MG63 (cell line): ENCODE data around the gene RBFA. TPM values are rescaled to one million over a fixed set of nuclear protein-coding genes. Genes with fewer than 3 reads are reported as not detected.
"Not testable (repeated sequence)": the region's sequence is repeated elsewhere in the genome, so short reads cannot be mapped to it uniquely, and the experiment has no call there.

ENCODE experiments used
- DNase-seq: peaks from one replicate; pipeline ENCODE4 v3.0.0-alpha.2; 2020
- H3K27me3 ChIP-seq: fragments of 250-450 bp; sonication (Bioruptor Pico); 2 replicates; pipeline ENCODE4 v1.5.1; 2020; ENCODE audit warnings: mild to moderate bottlenecking, moderate library complexity
- H3K36me3 ChIP-seq: fragments of 250-450 bp; sonication (Bioruptor Pico); 2 replicates; pipeline ENCODE4 v1.5.1; 2020; ENCODE audit warnings: mild to moderate bottlenecking, moderate library complexity
- H3K4me3 ChIP-seq: fragments of 250-450 bp; sonication (Bioruptor Pico); 2 replicates; pipeline ENCODE4 v1.5.1; 2020; ENCODE audit warnings: mild to moderate bottlenecking, moderate library complexity
- H3K9me3 ChIP-seq: fragments of 250-450 bp; sonication (Bioruptor Pico); 2 replicates; pipeline ENCODE4 v1.5.1; 2020; ENCODE audit warnings: mild to moderate bottlenecking, moderate library complexity
- total RNA-seq: library from RNA; depleted of rRNA; stranded (reverse); fragments of >200 nt; shearing (Covaris generic); gene quantifications from 2 replicates; pipeline ENCODE4 v1.2.3, GENCODE V29; 2014; ENCODE audit warnings: low replicate concordance

Gene RBFA
- total RNA-seq, 1 experiment from 2014 or later, result 50.7 TPM

DNA sequence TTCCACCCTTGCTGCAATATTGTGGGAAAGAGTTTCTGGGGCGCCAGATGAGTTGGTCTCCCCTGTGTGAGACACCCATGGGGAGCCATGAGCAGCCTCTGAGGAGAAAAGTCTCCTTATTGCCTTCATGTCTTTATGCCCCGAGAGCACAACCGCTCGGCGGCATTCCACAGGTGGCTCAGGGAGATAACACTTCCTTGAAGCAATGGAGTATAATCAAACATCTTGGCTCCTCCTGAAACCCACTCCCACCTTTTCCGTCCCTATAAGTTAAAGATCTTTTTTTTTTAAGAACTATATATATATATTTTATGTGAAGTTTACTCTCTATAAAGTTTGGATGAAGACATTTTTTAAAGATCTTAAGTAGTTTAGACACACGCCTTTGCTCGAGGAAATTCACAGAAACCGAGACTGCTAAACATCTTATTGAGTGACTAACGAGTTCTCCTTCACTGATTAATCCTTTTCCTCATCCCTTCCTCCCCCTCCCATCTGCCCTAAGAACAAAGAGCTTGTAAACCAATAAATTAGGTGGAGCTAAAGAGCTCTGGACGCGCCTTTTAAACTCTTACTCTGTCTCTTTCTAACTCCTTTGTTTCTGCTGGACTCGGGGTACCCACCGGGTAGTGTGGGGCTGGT, 22.6 kb upstream of the RBFA start:
- not testable (repeated sequence) for H3K27me3 ChIP-seq, DNase-seq, H3K4me3 ChIP-seq, H3K36me3 ChIP-seq, H3K9me3 ChIP-seq

DNA sequence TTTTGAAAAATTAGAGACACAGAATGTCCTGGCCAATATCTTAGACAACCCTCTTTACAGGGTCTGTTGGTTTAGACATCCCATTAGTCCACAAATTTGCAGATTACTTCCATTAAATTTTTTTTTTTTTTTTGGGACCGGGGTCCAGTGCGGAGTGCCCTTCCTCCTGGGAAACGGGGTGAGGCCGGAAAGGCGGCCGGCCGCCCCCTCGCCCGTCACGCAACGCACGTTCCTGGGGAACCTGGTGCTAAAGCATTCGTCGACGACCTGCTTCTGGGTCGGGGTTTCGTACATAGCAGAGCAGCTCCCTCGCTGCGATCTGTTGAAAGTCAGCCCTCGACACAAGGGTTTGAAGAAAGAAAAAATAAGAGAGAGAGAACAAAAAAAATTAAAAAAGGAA, 21.5 kb upstream of the RBFA start:
- Histone ChIP-seq H3K27me3 (no peaks in the 10 kb centered on the region), H3K9me3 (0 out of 2 replicates have a peak, but pooled peaks cover 3% of the 10 kb centered on the region), H3K36me3 (no peaks in the 10 kb centered on the region), H3K4me3 (no peak overlapping the region)
- DNase-seq, result no peak

DNA sequence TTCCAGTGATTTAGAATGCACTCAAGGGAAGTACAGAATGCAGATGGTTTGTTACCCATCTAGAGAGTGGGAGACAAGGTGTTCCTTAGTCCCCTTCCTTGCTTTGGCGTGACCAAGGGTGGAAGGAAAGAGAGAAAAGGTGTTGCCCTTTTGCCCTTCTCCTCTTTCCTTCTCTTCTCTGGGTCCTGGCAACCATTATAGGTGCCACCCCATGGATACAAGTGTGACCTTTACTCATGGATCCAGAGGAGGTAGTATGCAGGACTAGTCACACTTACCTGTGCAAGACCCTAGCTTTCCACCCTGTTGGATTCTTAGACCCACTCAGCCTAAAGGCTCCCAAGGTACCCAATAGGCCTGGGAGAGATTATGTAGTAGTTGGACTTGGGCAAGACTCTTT, 11.6 kb upstream of the RBFA start:
- Histone ChIP-seq H3K36me3 (no peaks in the 10 kb centered on the region), H3K27me3 (no peaks in the 10 kb centered on the region), H3K4me3 (no peak overlapping the region), H3K9me3 (peaks cover 30% of the 10 kb centered on the region)
- no peak for DNase-seq

DNA sequence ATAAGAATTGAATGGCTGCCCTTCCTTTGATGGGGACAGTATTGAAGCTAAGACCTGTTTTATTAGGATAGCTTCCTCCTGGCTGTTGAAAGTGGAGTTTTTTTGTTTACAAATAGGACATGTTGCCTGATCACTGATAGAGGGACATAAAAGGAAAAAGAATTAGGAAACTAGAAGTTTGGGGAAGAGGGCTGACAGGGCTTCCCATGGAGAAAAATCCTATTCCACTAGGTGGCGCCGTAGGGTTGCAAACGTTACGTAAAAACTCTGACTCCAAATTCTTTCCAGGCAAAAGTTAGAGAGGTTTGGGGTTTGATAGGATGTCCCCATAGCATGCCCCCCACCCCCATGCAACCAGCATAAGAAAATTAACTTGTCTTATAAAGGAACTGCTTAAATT, 11.1 kb upstream of the RBFA start:
- no peaks in the 10 kb centered on the region for H3K27me3 ChIP-seq
- no peaks in the 10 kb centered on the region for H3K36me3 ChIP-seq
- peaks cover 30% of the 10 kb centered on the region for H3K9me3 ChIP-seq
- H3K4me3 ChIP-seq, result no peak overlapping the region
- no peak for DNase-seq

DNA sequence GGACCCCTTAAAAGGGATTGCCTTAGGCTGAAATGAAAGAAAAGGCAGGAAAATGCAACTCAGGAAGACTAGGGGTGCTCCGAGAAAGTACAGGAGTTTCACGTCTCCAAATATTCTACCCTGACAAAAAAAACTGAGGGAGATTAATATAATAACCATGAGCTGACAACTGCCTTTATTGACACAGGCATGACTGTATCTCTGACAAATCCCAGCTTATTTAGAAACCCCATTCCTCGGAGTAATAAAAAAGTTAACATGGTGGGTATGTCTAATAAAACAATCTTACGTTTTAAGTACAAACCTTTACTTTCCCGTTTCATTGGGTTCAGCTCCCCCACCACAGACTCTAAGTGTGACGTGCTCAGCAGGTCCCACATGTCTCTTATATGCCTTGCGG, 7.9 kb upstream of the RBFA start:
- no peak for DNase-seq
- Histone ChIP-seq H3K4me3 (no peak overlapping the region), H3K27me3 (no peaks in the 10 kb centered on the region)

DNA sequence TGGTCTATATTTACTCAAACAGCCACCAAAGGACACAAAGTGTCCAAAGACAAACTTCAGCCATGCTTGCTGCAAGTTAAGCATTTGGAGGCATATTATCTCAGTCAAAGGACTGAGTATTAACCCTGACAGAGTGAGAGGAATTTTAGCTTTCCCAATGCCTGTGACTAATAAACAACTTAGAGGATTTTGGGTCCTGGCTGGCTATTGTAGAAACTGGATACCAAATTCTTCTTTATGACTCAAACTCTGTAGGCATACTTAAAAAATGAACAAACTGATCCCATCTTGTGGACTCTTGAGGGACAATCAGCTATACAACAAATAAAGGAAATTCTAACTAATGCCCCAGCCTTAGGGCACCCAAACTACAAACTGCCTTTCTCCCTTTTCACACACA, 6.5 kb upstream of the RBFA start:
- peaks cover 12% of the 10 kb centered on the region for H3K9me3 ChIP-seq
- H3K4me3 ChIP-seq, H3K36me3 ChIP-seq, DNase-seq, H3K27me3 ChIP-seq: not testable (repeated sequence)

More for the DNA sequence above, 7.9 kb upstream of the RBFA start:
- no peaks in the 10 kb centered on the region for H3K36me3 ChIP-seq
- H3K9me3 ChIP-seq, result peaks cover 21% of the 10 kb centered on the region

DNA sequence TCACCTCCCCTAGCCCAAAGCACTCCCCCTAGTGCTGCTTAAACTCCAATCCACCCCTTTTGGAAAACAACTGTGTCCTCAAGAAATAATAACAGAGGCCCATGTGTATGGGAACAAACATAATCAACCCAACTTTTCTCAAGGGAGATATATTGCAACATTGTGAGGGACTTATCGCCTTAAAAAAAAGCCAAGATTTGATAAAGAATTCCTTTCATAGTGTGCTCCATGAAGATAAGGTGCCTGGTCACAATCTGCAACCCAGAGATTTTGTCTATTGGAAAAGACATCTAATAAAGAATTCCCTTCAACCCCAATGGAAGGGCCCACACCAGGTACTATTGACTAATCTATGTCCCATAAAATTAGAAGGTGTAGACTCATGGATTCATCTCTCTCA, 4.5 kb upstream of the RBFA start:
- DNase-seq, result no peak
- Histone ChIP-seq H3K9me3 (no peaks in the 10 kb centered on the region), H3K27me3 (no peaks in the 10 kb centered on the region), H3K4me3 (no peak overlapping the region), H3K36me3 (no peaks in the 10 kb centered on the region)

DNA sequence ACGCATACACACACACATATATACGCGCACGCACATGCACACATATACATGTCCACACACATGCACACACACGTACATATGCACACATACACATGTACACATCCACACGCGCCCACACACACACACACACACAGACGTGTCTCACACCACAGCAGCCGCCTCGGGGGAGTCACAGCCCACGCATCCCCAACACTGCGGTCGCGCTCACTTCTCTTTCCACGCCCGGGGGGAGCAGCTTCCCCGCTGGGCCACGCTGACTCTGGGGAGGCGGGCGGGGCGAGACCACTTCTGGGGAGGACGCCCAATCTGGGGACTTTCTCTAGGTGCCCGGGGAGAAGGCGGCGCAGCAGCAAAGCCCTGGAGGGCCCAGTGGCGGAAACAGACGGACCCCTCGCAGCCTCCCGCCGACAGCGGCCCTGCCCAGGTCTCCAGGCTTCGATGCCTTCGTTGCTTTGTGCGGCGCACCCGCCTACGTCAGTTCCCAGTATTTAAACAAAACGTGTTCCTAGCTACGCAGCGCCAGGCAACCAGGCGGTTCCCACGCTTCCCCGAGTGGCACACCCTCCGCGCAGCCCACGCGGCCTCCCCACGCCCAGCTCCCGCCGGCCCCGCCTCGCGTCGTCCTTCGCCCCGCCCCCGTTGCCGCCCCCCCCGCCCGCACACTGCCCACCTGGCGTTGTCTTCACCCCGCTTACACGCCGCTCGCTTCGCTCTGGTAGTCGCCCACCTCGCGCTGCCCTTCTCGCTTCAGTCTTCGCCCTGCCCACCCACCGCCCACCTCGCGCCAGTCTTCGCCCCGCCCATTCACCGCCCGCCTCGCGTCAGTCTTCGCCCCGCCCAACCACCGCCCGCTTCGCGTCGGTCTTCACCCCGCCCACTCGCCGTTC, 810 bp upstream of the RBFA start:
- no peaks in the 10 kb centered on the region for H3K27me3 ChIP-seq
- peak overlapping the region; percentile 97 for H3K4me3 ChIP-seq
- no peaks in the 10 kb centered on the region for H3K9me3 ChIP-seq
- DNase-seq, result no peak
- peaks cover 13% of the 10 kb centered on the region for H3K36me3 ChIP-seq

DNA sequence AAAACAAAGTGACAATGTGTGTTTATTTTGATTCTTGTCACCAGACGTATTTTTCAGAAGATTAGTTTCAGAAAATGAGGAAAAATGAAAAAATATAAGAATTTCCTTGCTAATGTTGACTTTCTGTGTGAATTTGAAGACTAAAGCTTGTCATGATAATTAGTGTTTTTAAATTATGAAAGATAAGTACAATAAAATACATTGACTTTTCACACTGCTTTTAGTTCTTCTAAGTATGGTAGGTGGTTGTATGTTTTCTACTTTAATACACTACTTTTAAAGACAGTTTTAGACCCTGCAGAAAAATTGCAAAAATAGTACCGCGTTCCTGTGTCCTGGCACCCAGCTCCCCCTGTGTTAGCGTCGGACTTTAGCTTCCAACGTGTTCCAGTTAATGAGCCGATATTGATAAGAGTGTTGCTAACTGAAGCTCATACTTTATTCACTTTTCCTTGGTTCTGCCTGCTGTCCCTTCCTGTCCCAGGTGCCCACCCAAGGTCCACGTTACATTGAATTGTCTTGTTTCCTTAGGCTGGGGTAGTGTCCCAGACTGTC, 695 bp downstream of the RBFA start:
- H3K36me3 ChIP-seq, result peaks cover 13% of the 10 kb centered on the region
- peak overlapping the region; percentile 97 for H3K4me3 ChIP-seq
- H3K27me3 ChIP-seq, result no peaks in the 10 kb centered on the region
- H3K9me3 ChIP-seq, result no peaks in the 10 kb centered on the region
- no peak for DNase-seq

DNA sequence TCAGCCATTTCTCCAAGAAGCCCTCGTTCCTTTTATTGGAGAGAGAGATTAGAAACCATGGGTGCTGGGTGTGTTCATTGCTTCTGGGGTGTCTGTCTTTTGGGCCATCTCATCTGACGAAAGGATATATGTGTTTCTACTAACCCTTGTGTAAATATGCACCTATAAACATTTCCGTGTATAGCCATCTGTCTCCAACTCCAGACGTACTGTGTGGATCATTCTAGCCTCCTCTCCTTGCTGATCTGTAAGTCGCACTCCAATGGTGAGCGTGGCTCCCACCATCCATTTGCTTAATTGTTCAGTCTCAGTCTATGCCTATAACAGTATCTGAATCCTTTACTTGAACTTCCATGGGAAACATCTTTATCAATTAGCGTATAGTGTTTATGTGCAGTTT, 1.8 kb downstream of the RBFA start:
- no peaks in the 10 kb centered on the region for H3K27me3 ChIP-seq
- no peaks in the 10 kb centered on the region for H3K9me3 ChIP-seq
- peaks cover 13% of the 10 kb centered on the region for H3K36me3 ChIP-seq
- DNase-seq, result no peak
- peak overlapping the region; percentile 97 for H3K4me3 ChIP-seq

DNA sequence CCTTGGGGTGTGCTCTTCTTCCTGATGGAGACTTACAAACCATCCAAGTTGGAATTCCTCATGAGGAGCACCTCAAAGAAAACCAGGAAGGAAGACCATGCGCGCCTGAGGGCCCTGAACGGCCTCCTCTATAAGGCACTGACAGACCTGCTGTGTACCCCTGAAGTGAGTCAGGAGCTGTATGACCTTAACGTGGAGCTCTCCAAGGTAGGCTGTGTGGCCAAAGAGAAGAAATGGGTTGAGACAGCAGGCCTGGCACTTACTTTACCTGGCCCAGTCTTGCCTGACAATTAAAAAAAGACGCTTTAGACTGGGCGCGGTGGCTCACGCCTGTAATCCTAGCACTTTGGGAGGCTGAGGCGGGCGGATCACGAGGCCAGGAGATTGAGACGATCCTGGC, 3.1 kb downstream of the RBFA start:
- DNase-seq, result no peak
- no peaks in the 10 kb centered on the region for H3K27me3 ChIP-seq
- H3K4me3 ChIP-seq, result no peak overlapping the region
- H3K36me3 ChIP-seq, result peaks cover 19% of the 10 kb centered on the region
- H3K9me3 ChIP-seq, result no peaks in the 10 kb centered on the region

DNA sequence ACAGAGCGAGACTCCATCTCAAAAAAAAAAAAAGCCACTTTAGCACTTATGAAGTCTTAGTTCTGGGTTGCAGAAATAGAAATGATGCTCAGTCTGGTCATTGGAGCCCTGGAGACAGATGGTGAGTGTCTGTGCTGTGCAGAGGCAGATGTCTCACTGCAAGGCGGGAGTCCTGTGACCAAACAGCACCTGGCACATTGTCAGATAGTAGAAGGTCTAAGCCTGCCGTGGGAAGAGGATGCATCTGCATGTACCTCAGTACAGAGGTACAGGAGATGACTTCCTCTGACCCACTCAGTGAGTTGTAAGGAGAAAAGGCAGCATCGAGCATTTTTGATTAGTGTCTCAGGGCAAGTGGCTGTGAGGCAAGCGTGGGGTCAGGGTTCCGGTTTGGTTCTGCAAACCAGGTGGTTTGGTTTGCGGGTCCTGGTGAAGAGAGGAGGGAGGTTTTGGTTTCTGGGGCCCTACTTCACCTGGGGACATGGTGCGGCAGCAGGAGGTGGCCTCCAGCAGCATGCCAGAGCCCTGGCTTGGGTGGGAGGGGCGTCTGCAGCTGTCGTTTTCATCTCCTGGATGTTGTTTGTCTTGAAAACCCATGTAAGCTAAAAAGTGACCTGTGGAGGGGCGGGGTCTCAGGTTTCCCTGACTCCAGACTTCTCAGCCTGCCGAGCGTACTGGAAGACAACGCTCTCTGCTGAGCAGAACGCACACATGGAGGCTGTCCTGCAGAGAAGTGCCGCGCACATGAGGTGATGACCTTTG, 3.8 kb downstream of the RBFA start:
- Histone ChIP-seq H3K27me3 (no peaks in the 10 kb centered on the region), H3K9me3 (no peaks in the 10 kb centered on the region), H3K36me3 (peaks cover 19% of the 10 kb centered on the region), H3K4me3 (no peak overlapping the region)
- DNase-seq, result no peak

DNA sequence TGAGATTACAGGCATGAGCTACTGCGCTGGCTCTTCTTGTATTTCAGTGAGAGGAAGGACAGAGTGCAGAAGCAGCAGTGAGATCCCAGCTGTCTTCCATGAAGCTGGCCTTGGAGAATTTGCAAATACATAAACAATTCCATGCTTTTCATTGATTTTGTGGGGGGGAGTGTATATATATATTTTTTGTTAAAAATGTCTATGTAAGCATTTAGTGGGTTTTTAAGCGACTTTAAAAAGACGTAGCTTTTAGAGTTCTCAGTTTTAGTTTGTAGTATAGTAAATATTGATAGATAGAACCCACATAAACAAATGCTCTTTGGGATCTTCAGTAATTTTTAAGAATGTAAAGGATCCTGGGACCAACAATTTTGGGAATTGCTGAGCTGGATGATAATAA, 6.3 kb downstream of the RBFA start:
- H3K27me3 ChIP-seq, result no peaks in the 10 kb centered on the region
- no peaks in the 10 kb centered on the region for H3K9me3 ChIP-seq
- DNase-seq, result no peak
- H3K36me3 ChIP-seq, result peaks cover 22% of the 10 kb centered on the region
- no peak overlapping the region for H3K4me3 ChIP-seq

DNA sequence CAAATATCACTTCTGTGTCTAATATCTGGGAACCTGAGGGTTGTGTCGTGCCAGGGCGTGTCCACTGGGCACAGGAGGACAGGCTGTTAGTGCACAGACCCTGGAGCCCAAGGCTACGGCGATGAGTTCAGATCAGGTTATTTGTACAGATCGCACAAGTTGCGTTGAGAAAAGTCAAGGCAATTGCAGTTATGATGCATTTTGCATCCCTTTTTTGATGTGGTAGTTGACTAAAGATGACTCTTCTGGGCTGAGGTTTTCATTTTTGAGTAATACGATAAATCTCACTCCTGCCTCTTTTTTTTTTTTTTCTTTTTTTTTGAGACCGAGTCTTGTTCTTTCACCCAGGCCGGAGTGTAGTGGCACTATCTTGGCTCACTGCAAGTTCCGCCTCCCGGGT, 7.2 kb downstream of the RBFA start:
- H3K27me3 ChIP-seq, result no peaks in the 10 kb centered on the region
- H3K36me3 ChIP-seq, result peaks cover 22% of the 10 kb centered on the region
- H3K4me3 ChIP-seq, result no peak overlapping the region
- H3K9me3 ChIP-seq, result no peaks in the 10 kb centered on the region
- DNase-seq, result no peak

DNA sequence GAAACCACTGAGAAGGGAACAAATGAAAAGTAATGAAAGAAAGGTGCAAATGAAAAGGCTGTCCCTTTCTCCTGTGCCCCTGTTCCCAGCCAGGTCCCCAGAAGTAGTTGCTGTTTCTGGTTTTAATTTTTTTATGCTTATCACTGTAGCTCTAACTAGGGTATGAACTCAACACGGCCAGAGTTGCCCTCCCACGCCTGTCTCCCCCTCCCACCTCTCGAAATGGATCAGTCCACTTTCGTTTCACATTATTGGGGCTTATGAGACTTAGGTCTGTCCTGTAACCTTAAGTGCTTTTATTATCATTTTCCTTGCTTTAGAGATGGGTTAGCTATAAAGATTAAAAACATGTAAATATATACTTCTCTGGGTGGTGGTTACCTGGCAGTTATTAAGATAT, 8.6 kb downstream of the RBFA start:
- Histone ChIP-seq H3K36me3 (peaks cover 22% of the 10 kb centered on the region), H3K4me3 (no peak overlapping the region), H3K9me3 (no peaks in the 10 kb centered on the region), H3K27me3 (no peaks in the 10 kb centered on the region)
- DNase-seq, result no peak

DNA sequence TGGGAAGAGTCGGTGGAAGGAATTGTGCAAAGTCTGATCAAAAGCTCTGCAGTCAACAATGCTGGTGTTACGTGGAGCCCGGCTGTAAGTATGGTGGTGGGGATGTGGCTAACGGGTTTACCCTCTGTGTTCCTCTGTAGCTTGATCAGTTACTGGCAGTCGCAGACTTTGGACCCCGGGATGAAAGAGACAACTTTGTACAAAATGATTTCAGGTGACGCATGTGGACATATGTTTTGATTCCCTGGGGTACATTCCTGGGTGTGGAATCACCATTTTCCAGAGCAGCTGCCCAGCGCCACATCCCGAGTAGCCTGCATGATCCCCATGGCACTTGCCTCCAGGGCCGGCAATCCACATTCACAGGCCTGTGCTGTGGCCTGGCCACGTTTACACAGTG, 9.8 kb downstream of the RBFA start:
- H3K27me3 ChIP-seq, result no peaks in the 10 kb centered on the region
- H3K9me3 ChIP-seq, result no peaks in the 10 kb centered on the region
- no peak for DNase-seq
- peaks cover 26% of the 10 kb centered on the region for H3K36me3 ChIP-seq
- no peak overlapping the region for H3K4me3 ChIP-seq

DNA sequence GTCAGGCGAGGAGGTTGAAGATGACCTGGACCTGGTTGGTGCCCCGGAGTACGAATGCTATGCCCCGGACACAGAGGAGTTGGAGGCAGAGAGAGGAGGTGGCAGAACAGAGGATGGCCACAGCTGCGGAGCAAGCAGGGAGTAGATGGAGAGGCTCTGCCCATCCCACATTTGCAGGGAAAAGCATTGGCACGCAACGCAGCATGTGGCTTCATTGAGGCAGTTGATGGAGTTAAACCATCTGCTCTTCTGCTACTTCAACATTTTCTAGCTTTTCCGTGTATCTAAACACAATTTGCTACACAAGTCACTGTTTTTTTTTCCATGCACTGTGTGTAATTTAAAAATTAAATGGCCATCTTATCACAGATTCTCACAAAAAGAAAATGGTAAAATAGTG, 11.8 kb downstream of the RBFA start:
- H3K4me3 ChIP-seq, result no peak overlapping the region
- H3K36me3 ChIP-seq, result peaks cover 37% of the 10 kb centered on the region
- H3K27me3 ChIP-seq, result no peaks in the 10 kb centered on the region
- no peak for DNase-seq
- peaks cover 5% of the 10 kb centered on the region; the same call in 1 of the 2 replicates for H3K9me3 ChIP-seq
